IPS-NIHi11 (cell line): ENCODE data around the gene GRID1.
A peak's percentile ranks its signal among the peaks of the same experiment; 100 is the strongest.
"Not testable (repeated sequence)": the region's sequence is repeated elsewhere in the genome, so short reads cannot be mapped to it uniquely, and the experiment has no call there.

Source experiments
- DNase-seq: peaks from one replicate; pipeline ENCODE4 v3.0.0; 2012; ENCODE audit warnings: mixed read lengths, low spot score

The GRID1 gene

GRCh38 chr10:85868627-85869499 lies 497.7 kb downstream of the GRID1 start:
- no peak for DNase-seq

GRCh38 chr10:85864868-85865526 lies 501.6 kb downstream of the GRID1 start:
- DNase-seq = no peak

- DNase-seq = no peak
These were observed 502.4 kb downstream of the GRID1 start for GRCh38 chr10:85864173-85864549.

- no peak for DNase-seq
These were observed 503.1 kb downstream of the GRID1 start for GRCh38 chr10:85863301-85864172.

DNA sequence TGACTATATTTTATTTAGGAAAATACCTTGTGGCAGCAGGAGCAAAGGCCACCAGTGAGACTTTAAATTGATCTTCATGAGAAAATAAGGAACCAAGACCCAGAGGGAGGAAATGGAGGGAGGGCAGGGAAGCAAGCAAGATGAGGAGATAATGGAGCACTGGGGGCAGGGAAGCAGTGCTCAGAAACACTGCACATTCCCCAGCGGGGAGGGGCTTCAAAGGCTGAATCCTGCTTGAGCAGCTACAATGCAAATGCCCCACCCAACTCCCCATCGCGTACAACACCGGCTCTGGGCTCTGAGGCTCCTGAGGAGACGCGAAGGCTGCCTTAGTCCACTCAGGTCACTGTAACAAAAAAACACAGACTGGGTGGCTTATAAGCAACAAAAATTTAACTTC lies 503.8 kb downstream of the GRID1 start:
- DNase-seq = peak; percentile 28

DNA sequence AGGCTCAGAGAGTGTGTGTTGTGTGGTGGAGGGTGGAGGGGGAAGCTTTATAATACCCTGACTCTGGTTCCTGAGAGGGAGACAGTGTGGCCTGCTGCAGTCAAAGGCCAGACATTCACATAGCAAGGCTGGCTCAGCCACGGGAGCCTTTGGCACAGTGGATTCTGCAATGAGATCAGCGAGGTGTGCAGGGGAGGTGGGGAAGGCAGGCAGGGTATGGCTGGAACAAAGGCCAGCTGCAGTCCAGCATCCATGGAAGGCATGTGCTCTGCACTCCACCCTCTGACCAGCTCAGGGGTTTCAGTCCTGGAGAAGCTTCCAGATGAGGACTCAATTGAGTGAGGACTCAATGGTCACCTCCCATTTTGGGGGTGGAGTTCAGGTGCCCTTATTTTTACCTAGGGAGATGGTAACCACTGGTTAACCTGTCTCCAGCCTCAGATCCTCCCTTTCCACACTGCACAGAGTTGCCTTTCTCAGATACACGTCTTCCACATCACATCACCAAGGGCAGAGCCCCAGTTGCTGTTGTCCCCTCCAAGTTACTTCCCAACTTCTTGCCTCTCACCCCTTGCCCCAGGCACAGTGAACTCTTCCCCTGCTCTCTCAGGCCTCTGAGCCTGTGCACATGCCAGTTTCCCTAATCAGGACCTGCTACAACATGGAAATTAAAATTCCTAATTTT lies 504.9 kb downstream of the GRID1 start:
- DNase-seq = no peak

DNA sequence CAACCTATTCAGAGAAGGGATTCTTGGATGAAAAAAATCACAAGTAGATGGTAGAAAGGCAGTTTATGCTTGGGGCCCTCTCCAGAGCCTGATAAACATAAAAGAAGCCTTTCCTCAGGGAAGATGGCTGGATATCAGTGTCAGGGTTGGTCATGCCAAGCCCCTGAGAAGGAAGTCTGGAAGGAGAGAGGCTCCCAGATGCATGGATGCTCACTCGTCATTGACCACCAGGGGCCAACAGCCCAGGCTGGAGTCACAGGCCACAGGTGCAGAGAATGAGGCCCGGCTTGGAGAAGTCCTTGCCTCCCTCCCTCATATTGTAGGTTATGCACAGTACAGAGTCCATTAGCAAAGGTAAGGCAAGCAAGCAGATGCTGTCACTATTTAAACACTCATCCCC lies 506.7 kb downstream of the GRID1 start:
- DNase-seq = no peak

DNA sequence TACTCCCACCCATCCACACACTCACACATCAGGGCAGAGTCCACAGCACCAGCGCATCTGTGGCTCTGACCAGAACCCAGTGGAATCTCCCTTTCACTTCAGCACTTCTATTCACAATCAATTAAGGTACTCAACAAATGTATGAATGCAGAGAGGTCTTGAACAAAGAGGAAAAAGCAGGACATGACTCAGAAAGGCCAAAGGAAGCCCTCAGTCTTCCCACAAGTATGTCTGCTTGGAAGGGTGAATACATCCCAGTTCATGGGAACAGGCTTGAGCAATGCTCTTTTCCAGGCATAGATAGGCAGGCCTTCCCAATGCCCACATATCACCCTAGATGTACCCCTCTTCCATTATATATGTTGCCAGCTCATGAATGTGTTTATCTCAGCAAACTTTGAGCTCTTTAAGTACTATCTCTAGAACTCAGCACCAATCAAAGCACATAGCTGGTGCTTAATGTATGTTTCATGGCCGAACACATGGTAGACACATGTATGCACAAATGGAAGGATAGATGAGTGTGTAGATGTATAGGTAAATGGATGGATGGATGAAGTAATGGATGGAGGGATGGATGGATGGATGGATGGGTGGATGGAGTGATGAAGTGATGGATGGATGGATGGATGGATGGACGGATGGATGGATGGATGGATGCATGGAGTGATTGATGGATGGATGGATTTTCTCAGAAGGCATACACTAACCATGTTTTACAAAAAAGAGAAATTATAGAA lies 507.6 kb downstream of the GRID1 start:
- no peak for DNase-seq

DNA sequence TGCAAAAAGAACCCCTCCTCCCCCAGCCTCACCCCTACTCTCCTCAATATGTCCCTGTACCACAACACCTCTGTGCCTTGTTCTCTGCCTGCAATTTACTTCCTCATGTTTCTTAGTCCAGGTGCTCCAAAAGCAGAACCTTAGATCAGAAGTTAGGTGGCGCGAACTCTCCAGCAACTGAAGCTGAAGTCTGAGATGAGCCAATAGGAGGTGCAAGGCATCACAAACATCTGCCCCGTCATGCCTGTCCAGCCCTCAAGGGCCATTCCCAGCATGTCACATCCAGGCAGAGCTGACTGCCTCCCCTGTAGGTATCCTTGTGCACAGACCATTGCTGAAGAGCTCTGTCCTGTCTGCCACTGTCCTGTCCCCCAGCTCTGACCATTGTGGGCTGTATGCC lies 508.8 kb downstream of the GRID1 start:
- DNase-seq = no peak

DNA sequence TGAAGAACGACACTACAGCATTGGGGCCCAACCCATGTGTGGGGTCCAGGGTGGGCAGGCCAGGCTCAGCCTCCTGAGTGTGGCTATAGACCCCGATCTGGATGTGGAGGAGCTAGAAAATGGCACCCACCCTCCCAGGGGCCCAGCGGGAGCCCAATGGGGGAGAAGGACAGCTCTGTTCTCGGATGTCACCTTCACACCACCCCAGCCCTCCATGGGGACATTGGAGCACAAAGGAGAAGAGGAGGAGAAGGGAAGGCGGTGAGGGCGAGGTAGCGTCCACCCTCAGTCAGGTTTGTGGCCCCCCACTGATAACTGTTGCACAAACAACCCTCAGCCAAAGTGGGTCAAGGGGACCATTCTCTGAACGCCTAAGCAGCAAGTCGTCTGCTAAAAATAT lies 509.3 kb downstream of the GRID1 start:
- no peak for DNase-seq

- no peak for DNase-seq
These were observed 514.7 kb downstream of the GRID1 start for GRCh38 chr10:85851934-85852333.

GRCh38 chr10:85851325-85851724 lies 515.3 kb downstream of the GRID1 start:
- no peak for DNase-seq

- DNase-seq = no peak
These were observed 515.9 kb downstream of the GRID1 start for GRCh38 chr10:85850736-85851135.

DNA sequence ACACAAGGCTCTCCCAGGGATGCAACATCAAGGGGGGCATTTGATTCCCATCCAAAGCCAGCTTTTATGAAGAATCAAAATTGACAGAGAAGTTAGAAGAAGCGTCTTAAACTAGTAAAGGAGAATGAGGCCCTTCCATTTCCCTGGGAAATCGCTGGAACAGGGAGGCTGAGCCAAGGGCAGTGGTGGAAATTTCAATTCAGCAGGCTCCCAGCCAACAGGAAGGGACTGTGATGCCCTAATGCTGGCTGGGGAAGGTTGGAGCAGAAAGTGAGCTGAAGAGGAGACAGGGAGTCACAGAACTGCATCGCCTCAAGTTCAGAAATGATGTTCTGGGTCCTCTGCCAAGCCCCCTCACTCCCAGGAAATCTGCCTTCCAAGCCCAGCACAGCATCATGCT lies 517.3 kb downstream of the GRID1 start:
- DNase-seq = no peak

- peak; percentile 4 for DNase-seq
These were observed 517.8 kb downstream of the GRID1 start for GRCh38 chr10:85848756-85849155.

- DNase-seq = no peak
These were observed 519.5 kb downstream of the GRID1 start for GRCh38 chr10:85847085-85847484.

DNA sequence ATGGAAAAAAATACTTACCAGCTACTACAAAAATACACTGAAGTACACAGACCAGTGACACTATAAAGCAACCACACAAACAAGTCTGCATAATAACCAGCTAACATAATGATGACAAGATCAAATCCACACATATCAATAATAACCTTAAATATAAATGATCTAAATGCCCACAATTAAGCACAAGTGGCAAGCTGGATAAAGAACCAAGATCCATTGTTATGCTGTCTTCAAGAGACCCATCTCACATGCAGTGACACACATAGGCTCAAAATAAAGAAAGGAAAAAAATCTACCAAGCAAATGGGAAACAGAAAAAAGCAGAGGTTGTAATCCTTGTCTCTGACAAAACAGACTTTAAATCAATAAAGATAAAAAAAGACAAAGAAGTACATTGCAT lies 527.9 kb downstream of the GRID1 start:
- DNase-seq = not testable (repeated sequence)

DNA sequence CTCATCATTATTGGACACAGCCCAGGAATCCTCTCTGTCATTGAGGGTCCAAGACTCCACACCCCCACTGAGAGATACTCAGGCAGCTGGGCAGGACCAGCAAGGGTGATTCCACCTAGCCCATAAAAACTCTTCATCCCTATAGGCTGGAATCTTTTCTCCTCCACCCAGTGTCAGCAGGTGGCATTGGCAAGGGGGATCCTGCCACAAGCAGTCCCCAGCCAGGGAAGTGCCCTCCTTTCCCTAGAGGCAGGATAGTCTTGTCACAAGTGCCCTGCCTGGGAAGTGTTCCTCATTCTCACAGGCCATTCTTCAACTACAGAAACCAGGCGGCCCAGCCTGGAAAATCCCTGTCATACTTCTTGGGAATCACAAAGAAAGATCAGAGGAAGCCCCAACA lies 533.6 kb downstream of the GRID1 start:
- DNase-seq = no peak

- DNase-seq = no peak
These were observed 535.2 kb downstream of the GRID1 start for GRCh38 chr10:85831422-85831821.

DNA sequence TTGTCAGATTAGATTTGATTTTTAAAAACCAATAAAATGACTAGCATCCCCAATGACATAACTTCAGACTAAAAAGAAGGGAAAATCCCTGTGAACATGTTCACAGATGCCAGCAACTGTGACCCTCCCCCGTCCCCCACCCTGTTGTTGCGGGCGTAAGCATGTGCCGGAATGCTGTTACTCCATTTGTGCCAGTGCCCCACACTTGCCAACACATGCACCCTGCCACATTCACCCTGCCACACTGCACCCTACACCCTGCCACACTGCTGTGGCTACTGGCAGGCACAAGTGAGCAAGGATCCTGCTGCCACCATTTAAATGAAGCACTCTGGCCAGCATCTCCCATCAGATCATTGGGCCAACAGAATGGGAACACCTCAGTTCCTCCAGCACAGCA lies 540.2 kb downstream of the GRID1 start:
- DNase-seq = no peak

GRCh38 chr10:85811405-85811804 lies 555.2 kb downstream of the GRID1 start:
- no peak for DNase-seq
